Sigmoid colon (tissue), 7 donors: ENCODE data around the gene MAP3K20. TPM values are rescaled to one million over a fixed set of nuclear protein-coding genes. Genes with fewer than 3 reads are reported as not detected.
A peak's percentile ranks its signal among the peaks of the same experiment; 100 is the strongest.
"Not testable (repeated sequence)": the region's sequence is repeated elsewhere in the genome, so short reads cannot be mapped to it uniquely, and the experiment has no call there.

Experiments used
- DNase-seq: peaks from one replicate; pipeline ENCODE4 v3.0.0-alpha.2; 2019
- H3K27ac ChIP-seq, 4 donors: fragments of 200-600 bp; sonication (generic); one replicate each; pipeline ENCODE4 v1.5.1; 2016 to 2019; ENCODE audit warnings: mild to moderate bottlenecking in 1 of 4
- H3K27me3 ChIP-seq, 3 donors: fragments of 200-600 bp; sonication (generic); one replicate each; pipeline ENCODE4 v1.5.1; 2019; ENCODE audit warnings: mild to moderate bottlenecking in 1 of 3
- H3K36me3 ChIP-seq, 4 donors: fragments of 200-600 bp; sonication (generic); one replicate each; pipeline ENCODE4 v1.5.1; 2016 to 2019
- H3K4me1 ChIP-seq, 4 donors: fragments of 200-600 bp; sonication (generic); one replicate each; pipeline ENCODE4 v1.5.1; 2017 to 2019
- H3K4me3 ChIP-seq, 4 donors: fragments of 200-600 bp; sonication (generic); one replicate each; pipeline ENCODE4 v1.5.1; 2017 to 2019; ENCODE audit warnings: mild to moderate bottlenecking in 2 of 4, moderate library complexity in 1 of 4
- H3K9me3 ChIP-seq, 4 donors: fragments of 200-600 bp in 3 of 4; sonication (generic) in 3 of 4; one replicate each; pipeline versions ENCODE4 v1.5.1 to v1.6.1; 2013 to 2019
- CTCF ChIP-seq, 4 experiments: fragments of 450-650 bp in 3 of 4; fragments of 200-600 bp in 1 of 4; IDR thresholded peaks; one replicate each; pipeline ENCODE4 v1.5.1; 2016 to 2019; ENCODE audit warnings: antibody characterized with exemption in 4 of 4, mild to moderate bottlenecking in 3 of 4, moderate library complexity in 2 of 4
- EP300 ChIP-seq, 4 donors: sonication (generic); formaldehyde crosslinking; IDR thresholded peaks; one replicate each; pipeline ENCODE4 v1.6.1; 2017; ENCODE audit warnings: antibody characterized with exemption in 4 of 4
- POLR2A ChIP-seq, 2 donors: fragments of 450-650 bp; IDR thresholded peaks; one replicate each; pipeline ENCODE4 v1.6.1; 2016; ENCODE audit warnings: antibody characterized with exemption in 2 of 2, mild to moderate bottlenecking in 2 of 2, moderate library complexity in 2 of 2
- POLR2AphosphoS5 ChIP-seq, 4 donors: sonication (generic); formaldehyde crosslinking; IDR thresholded peaks; one replicate each; pipeline ENCODE4 v1.6.1; 2017; ENCODE audit warnings: antibody characterized with exemption in 4 of 4
- WGBS, 2 donors: extraction: QIAGEN DNeasy Blood & Tissue Kit; methylation state at CpG; one replicate each; pipeline ENCODE4 v1.1.7; 2013; 5-methylcytosine and 5-hydroxymethylcytosine counted together
- intact Hi-C: fragments of 100-400 bp; cut with DNase I; formaldehyde crosslinking; loops from one replicate; pipeline ENCODE4 v1.15.1; 2023
- polyA plus RNA-seq, 3 donors: library from polyadenylated mRNA; stranded (reverse); fragments of 200-250 nt; gene quantifications; one replicate each; pipeline ENCODE4 v1.2.3, GENCODE V29; 2013
- total RNA-seq, 4 donors: library from RNA; depleted of rRNA; stranded (reverse); fragments of >200 nt; gene quantifications; one replicate each; pipeline ENCODE4 v1.1.0, GENCODE V29; 2016
- donor health status: healthy with polysubstance abuse.
- donor health status: Bipolar disorder and iron deficiency.
- donor health status: healthy.

Gene MAP3K20
- total and polyA plus RNA-seq, 7 donors = 6.2 to 255 (median 189) TPM

DNA sequence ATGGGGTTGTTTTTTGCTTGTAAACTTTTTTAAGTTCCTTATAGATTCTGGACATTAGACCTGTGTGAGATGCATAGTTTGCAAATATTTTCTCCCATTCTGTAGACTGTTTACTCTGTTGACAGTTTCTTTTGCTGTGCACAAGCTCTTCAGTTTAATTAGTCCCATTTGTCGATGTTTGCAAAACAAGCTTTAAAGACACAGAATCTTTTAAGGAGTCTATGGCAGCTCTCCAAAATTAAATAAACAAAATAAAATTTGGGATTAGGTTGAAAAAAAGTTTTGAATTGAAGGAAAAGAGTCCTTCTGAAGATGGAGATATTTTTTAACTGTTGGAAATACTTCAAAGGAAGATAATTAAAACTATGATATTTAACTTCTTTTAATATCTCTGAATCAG, 88.8 kb downstream of the MAP3K20 start:
- H3K4me3 ChIP-seq = no peak overlapping the region
- peaks cover 0 to 47% (median 35%) of the 10 kb centered on the region in 4 donors for H3K4me1 ChIP-seq
- intact Hi-C loops = loop anchor here (1.0 kb wide), 1 partner anchor 15 kb away; no protein-coding TSS in a partner anchor
- no peak for TF ChIP-seq POLR2A (IDR thresholded peaks at IDR 0.05)
- TF ChIP-seq POLR2AphosphoS5 (IDR thresholded peaks at IDR 0.05) = no peak
- H3K27me3 ChIP-seq = no peaks in the 10 kb centered on the region
- no peak for DNase-seq
- H3K9me3 ChIP-seq = no peaks in the 10 kb centered on the region
- WGBS, 2 donors = 71 to 72% methylated on average over 1 of the region's 1 CpG
- no peak overlapping the region for H3K27ac ChIP-seq
- H3K36me3 ChIP-seq = no peaks in the 10 kb centered on the region

- intact Hi-C loops = no loop called here
- WGBS, 2 donors = 74 to 83% methylated on average over 5 of the region's 5 CpGs
- TF ChIP-seq EP300 (IDR thresholded peaks at IDR 0.05) = no peak
- no peak for TF ChIP-seq CTCF (IDR thresholded peaks at IDR 0.05)
- TF ChIP-seq POLR2AphosphoS5 (IDR thresholded peaks at IDR 0.05) = no peak
- no peak for TF ChIP-seq POLR2A (IDR thresholded peaks at IDR 0.05)
- H3K27me3 ChIP-seq = no peaks in the 10 kb centered on the region
- no peak overlapping the region for H3K27ac ChIP-seq
- DNase-seq = no peak
- peaks cover 0 to 34% (median 22%) of the 10 kb centered on the region in 4 donors for H3K4me1 ChIP-seq
- H3K9me3 ChIP-seq = no peaks in the 10 kb centered on the region
- H3K36me3 ChIP-seq = peaks cover 0 to 9% (median 0%) of the 10 kb centered on the region in 4 donors
- no peak overlapping the region for H3K4me3 ChIP-seq
These were observed 90.0 kb downstream of the MAP3K20 start for GRCh38 chr2:173165443-173166238.

DNA sequence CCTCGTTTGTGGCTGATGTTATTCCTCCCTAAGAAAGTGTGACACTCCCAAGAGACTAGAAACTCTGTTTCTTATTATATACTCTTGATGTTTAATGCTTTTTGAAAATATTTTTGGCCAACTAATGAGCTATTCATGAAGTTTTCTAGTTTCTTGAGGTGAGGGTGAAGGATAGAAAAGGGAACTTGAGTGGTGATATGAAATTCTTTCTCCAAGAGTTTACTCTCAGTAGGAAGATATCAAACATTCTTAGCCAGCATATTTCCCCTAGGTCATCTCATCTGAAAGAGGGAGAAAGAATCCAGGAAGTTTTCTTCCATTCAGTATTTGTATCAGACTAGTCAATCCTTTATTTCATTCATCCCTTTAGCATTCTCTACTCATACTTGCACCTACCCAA, 95.7 kb downstream of the MAP3K20 start:
- Histone ChIP-seq H3K4me1 (peaks cover 0 to 34% (median 4%) of the 10 kb centered on the region in 4 donors), H3K4me3 (no peak overlapping the region), H3K27me3 (no peaks in the 10 kb centered on the region), H3K27ac (peak overlapping the region in 1 of 4 donors; percentile 35), H3K9me3 (no peaks in the 10 kb centered on the region), H3K36me3 (peaks cover 0 to 9% (median 0%) of the 10 kb centered on the region in 4 donors)
- intact Hi-C loops = no loop called here
- TF ChIP-seq EP300 (IDR thresholded peaks at IDR 0.05) (no peak), CTCF (IDR thresholded peaks at IDR 0.05) (no peak), POLR2AphosphoS5 (IDR thresholded peaks at IDR 0.05) (no peak), POLR2A (IDR thresholded peaks at IDR 0.05) (no peak)
- WGBS, 2 donors = 84 to 86% methylated on average over 1 of the region's 1 CpG
- DNase-seq = no peak

- no peaks in the 10 kb centered on the region for H3K9me3 ChIP-seq
- H3K27me3 ChIP-seq = no peaks in the 10 kb centered on the region
- DNase-seq = no peak
- peaks cover 0 to 33% (median 4%) of the 10 kb centered on the region in 4 donors for H3K4me1 ChIP-seq
- no peak overlapping the region for H3K4me3 ChIP-seq
- H3K27ac ChIP-seq = peak overlapping the region in 1 of 4 donors; percentile 35
- 88 to 97% methylated on average over 1 of the region's 1 CpG for WGBS, 2 donors
- TF ChIP-seq CTCF (IDR thresholded peaks at IDR 0.05) (no peak), POLR2AphosphoS5 (IDR thresholded peaks at IDR 0.05) (no peak), EP300 (IDR thresholded peaks at IDR 0.05) (no peak), POLR2A (IDR thresholded peaks at IDR 0.05) (no peak)
- intact Hi-C loops = no loop called here
- H3K36me3 ChIP-seq = peaks cover 0 to 9% (median 0%) of the 10 kb centered on the region in 4 donors
These were observed 96.4 kb downstream of the MAP3K20 start for GRCh38 chr2:173171924-173172643.

DNA sequence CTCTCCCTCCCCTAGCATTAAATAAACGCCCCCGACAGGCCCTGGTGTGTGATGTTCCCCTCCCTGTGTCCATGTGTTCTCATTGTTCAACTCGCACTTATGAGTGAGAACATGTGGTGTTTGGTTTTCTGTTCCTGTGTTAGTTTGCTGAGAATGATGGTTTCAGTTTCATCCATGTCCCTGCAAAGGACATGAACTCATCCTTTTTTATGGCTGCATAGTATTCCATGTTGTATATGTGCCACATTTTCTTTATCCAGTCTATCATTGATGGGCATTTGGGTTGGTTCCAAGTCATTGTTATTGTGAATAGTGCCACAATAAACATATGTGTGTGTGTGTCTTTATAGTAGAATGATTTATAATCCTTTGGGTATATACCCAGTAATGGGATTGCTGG, 98.7 kb downstream of the MAP3K20 start:
- intact Hi-C loops, H3K9me3 ChIP-seq, H3K4me3 ChIP-seq, DNase-seq, H3K27ac ChIP-seq, H3K27me3 ChIP-seq, H3K36me3 ChIP-seq: not testable (repeated sequence)
- peaks cover 0 to 27% (median 0%) of the 10 kb centered on the region in 4 donors for H3K4me1 ChIP-seq
- 94 to 97% methylated on average over 3 of the region's 3 CpGs for WGBS, 2 donors
